Gastroesophageal sphincter (tissue), 4 donors: ENCODE data around the gene BCKDK. TPM values are rescaled to one million over a fixed set of nuclear protein-coding genes. Genes with fewer than 3 reads are reported as not detected.
A peak's percentile ranks its signal among the peaks of the same experiment; 100 is the strongest.

Experiments used
- ATAC-seq: fragments of 150-250 bp; one replicate; pipeline ENCODE4 v1.9.1; 2016; ENCODE audit warnings: mild to moderate bottlenecking, moderate library complexity
- H3K27ac ChIP-seq, 4 donors: fragments of 200-600 bp; sonication (generic) in 3 of 4; 1 replicate in 3 of 4; 2 replicates in 1 of 4; pipeline ENCODE4 v1.5.1; 2016 to 2019
- H3K27me3 ChIP-seq: fragments of 200-600 bp; sonication (generic); one replicate; pipeline ENCODE4 v1.5.1; 2019
- H3K36me3 ChIP-seq, 2 donors: fragments of 200-600 bp; sonication (generic); one replicate each; pipeline ENCODE4 v1.5.1; 2019; ENCODE audit warnings: control low read depth in 1 of 2
- H3K4me1 ChIP-seq, 3 donors: fragments of 200-600 bp; sonication (generic); 1 replicate in 2 of 3; 2 replicates in 1 of 3; pipeline ENCODE4 v1.5.1; 2016 to 2019; ENCODE audit warnings: control low read depth in 2 of 3
- H3K4me3 ChIP-seq, 2 donors: fragments of 200-600 bp; sonication (generic); one replicate each; pipeline ENCODE4 v1.5.1; 2019; ENCODE audit warnings: mild to moderate bottlenecking in 1 of 2, moderate library complexity in 1 of 2
- H3K9me3 ChIP-seq, 3 donors: fragments of 200-600 bp; sonication (generic); one replicate each; pipeline ENCODE4 v1.5.1; 2017 to 2019; ENCODE audit warnings: control low read depth in 2 of 3
- EP300 ChIP-seq: sonication (generic); formaldehyde crosslinking; IDR thresholded peaks from one replicate; pipeline ENCODE4 v1.6.1; 2017; ENCODE audit warnings: antibody characterized with exemption, mild to moderate bottlenecking
- POLR2A ChIP-seq, 2 donors: fragments of 450-650 bp; IDR thresholded peaks; one replicate each; pipeline ENCODE4 v1.6.1; 2017; ENCODE audit warnings: antibody characterized with exemption in 2 of 2, mild to moderate bottlenecking in 2 of 2, moderate library complexity in 1 of 2
- POLR2AphosphoS5 ChIP-seq: sonication (generic); formaldehyde crosslinking; IDR thresholded peaks from one replicate; pipeline ENCODE4 v1.6.1; 2017; ENCODE audit warnings: antibody characterized with exemption
- WGBS, 2 donors: methylation state at CpG; one replicate each; pipeline ENCODE4 v1.1.5; 2018; ENCODE audit warnings: low coverage in 1 of 2; 5-methylcytosine and 5-hydroxymethylcytosine counted together
- total RNA-seq, 4 donors: library from RNA; depleted of rRNA; stranded (reverse); fragments of >200 nt; gene quantifications; one replicate each; pipeline ENCODE4 v1.1.0, GENCODE V29; 2016
- TF ChIP-seq, protein P1 (sequence below), 4 experiments: fragments of 200-600 bp in 2 of 4; fragments of 450-650 bp in 2 of 4; sonication (generic) in 1 of 4; IDR thresholded peaks; one replicate each; pipeline ENCODE4 v1.5.1; 2017 to 2019; ENCODE audit warnings: antibody characterized with exemption in 4 of 4, mild to moderate bottlenecking in 2 of 4, moderate library complexity in 2 of 4

BCKDK gene
- total RNA-seq, 4 donors from 2014 or later, result 26.5 to 70.2 (median 39.8) TPM

- Histone ChIP-seq H3K4me1 (peaks cover 0 to 65% (median 10%) of the 10 kb centered on the region in 3 donors), H3K36me3 (peaks cover 0 to 43% of the 10 kb centered on the region in 2 donors), H3K9me3 (no peaks in the 10 kb centered on the region), H3K4me3 (peak overlapping the region in 1 of 2 donors; percentile 99), H3K27ac (peak overlapping the region in 1 of 4 donors; percentile 94), H3K27me3 (no peaks in the 10 kb centered on the region)
- 72% methylated on average over 2 of the region's 12 CpGs; no CpG with 5 or more reads in 1 of the 2 donors for WGBS, 2 donors
- no peak for TF ChIP-seq POLR2AphosphoS5
- no peak for TF ChIP-seq POLR2A (IDR thresholded peaks at IDR 0.05)
- TF ChIP-seq EP300, result no peak
- TF ChIP-seq, protein P1, sequence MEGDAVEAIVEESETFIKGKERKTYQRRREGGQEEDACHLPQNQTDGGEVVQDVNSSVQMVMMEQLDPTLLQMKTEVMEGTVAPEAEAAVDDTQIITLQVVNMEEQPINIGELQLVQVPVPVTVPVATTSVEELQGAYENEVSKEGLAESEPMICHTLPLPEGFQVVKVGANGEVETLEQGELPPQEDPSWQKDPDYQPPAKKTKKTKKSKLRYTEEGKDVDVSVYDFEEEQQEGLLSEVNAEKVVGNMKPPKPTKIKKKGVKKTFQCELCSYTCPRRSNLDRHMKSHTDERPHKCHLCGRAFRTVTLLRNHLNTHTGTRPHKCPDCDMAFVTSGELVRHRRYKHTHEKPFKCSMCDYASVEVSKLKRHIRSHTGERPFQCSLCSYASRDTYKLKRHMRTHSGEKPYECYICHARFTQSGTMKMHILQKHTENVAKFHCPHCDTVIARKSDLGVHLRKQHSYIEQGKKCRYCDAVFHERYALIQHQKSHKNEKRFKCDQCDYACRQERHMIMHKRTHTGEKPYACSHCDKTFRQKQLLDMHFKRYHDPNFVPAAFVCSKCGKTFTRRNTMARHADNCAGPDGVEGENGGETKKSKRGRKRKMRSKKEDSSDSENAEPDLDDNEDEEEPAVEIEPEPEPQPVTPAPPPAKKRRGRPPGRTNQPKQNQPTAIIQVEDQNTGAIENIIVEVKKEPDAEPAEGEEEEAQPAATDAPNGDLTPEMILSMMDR (IDR thresholded peaks at IDR 0.05), result no peak
- ATAC-seq, result no peak
Observed at GRCh38 chr16:31109622-31110021, 1.4 kb downstream of the BCKDK start.

- H3K27ac ChIP-seq, result no peak overlapping the region
- peaks cover 0 to 63% (median 10%) of the 10 kb centered on the region in 3 donors for H3K4me1 ChIP-seq
- H3K9me3 ChIP-seq, result no peaks in the 10 kb centered on the region
- no peaks in the 10 kb centered on the region for H3K27me3 ChIP-seq
- no peak for ATAC-seq
- no peak for TF ChIP-seq POLR2AphosphoS5
- TF ChIP-seq, protein P1 (IDR thresholded peaks at IDR 0.05), result no peak
- H3K4me3 ChIP-seq, result no peak overlapping the region
- peaks cover 0 to 43% of the 10 kb centered on the region in 2 donors for H3K36me3 ChIP-seq
- WGBS, 2 donors, result 92% methylated on average over 7 of the region's 26 CpGs; no CpG with 5 or more reads in 1 of the 2 donors
Observed at GRCh38 chr16:31110106-31111034, 2.2 kb downstream of the BCKDK start.

- no CpG with 5 or more reads among the region's 23 CpGs for WGBS, 2 donors
- no peak overlapping the region for H3K27ac ChIP-seq
- no peak for ATAC-seq
Observed at GRCh38 chr16:31111881-31112466, 3.8 kb downstream of the BCKDK start.

DNA sequence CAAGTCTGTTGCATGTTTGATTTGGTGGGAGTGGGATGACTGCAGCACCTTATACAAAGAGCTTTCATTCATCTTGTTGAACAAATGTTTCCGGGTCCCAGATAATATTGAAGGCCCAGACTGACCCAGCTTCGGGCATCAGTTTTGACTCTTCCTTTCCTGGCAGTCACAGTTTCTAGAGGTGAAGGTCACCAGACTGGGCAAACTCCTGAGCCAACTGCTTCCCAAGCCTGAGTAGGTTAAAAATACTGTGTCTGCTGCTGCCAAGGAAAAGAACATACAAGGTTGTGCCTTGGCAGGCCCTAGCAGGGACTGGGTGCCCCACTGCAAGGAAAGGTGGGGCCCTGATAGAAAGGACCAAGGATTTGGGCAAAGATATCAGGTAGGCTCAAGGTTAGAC, 4.5 kb downstream of the BCKDK start:
- H3K4me1 ChIP-seq, result peaks cover 0 to 58% (median 10%) of the 10 kb centered on the region in 3 donors
- TF ChIP-seq POLR2A (IDR thresholded peaks at IDR 0.05) (no peak), EP300 (no peak), POLR2AphosphoS5 (no peak)
- TF ChIP-seq, protein P1 (IDR thresholded peaks at IDR 0.05), result no peak
- no peak overlapping the region for H3K4me3 ChIP-seq
- no peaks in the 10 kb centered on the region for H3K9me3 ChIP-seq
- H3K36me3 ChIP-seq, result peaks cover 0 to 43% of the 10 kb centered on the region in 2 donors
- no peak for ATAC-seq
- peak overlapping the region in 2 of 4 donors; percentile 44 to 62 for H3K27ac ChIP-seq
- H3K27me3 ChIP-seq, result no peaks in the 10 kb centered on the region
- no CpG with 5 or more reads among the region's 2 CpGs for WGBS, 2 donors

More at GRCh38 chr16:31111881-31112466, 3.8 kb downstream of the BCKDK start:
- peaks cover 0 to 43% of the 10 kb centered on the region in 2 donors for H3K36me3 ChIP-seq
- no peaks in the 10 kb centered on the region for H3K9me3 ChIP-seq
- H3K4me1 ChIP-seq, result peaks cover 0 to 61% (median 9%) of the 10 kb centered on the region in 3 donors
- no peaks in the 10 kb centered on the region for H3K27me3 ChIP-seq
- TF ChIP-seq EP300 (no peak), POLR2A (IDR thresholded peaks at IDR 0.05) (no peak), POLR2AphosphoS5 (no peak)
- TF ChIP-seq, protein P1 (IDR thresholded peaks at IDR 0.05), result no peak
- H3K4me3 ChIP-seq, result no peak overlapping the region
